A549 (cell line): ENCODE results near the gene NGF.

Experiments
- CHD2 ChIP-seq: fragments of 150-350 bp; IDR thresholded peaks from 2 replicates; pipeline ENCODE4 v1.6.1; 2014; ENCODE audit warnings: low read length; ENCODE audit not compliant: partially characterized antibody
- POLR2A ChIP-seq: IDR thresholded peaks from 2 replicates; pipeline ENCODE4 v1.6.1; 2012; ENCODE audit warnings: mild to moderate bottlenecking, low read length
- TF ChIP-seq, protein P1 (sequence below): fragments of 250-450 bp; sonication (Bioruptor Pico); IDR thresholded peaks from 2 replicates; pipeline ENCODE4 v1.5.0; 2021; ENCODE audit warnings: mild to moderate bottlenecking, moderate library complexity, borderline replicate concordance
- TF ChIP-seq, protein P2 (sequence below): fragments of 200-600 bp; sonication (generic); IDR thresholded peaks from 2 replicates; pipeline ENCODE4 v1.6.1; 2016; ENCODE audit warnings: antibody characterized with exemption, mild to moderate bottlenecking, moderate library complexity

DNA sequence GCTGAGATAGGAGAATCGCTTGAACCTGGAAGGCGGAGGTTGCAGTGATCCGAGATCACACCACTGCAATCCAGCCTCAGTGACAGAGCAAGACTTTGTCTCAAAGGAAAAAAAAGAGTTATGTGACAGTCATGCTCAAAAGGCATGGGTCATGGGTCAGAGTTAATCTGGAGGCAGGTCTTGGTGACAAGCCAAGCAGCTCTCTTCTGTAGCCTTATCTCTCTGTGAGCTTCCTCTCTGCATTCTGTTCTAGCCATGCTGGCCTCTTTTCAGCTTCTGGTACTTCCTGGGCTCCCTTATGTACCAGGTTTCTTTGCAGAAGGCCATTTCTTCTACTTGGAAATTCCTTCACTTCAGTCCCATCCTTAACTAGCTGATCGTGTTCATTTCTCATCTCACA is 63.6 kb downstream of the NGF start:
- no peak for TF ChIP-seq POLR2A
- no peak for TF ChIP-seq CHD2
- TF ChIP-seq, protein P1, sequence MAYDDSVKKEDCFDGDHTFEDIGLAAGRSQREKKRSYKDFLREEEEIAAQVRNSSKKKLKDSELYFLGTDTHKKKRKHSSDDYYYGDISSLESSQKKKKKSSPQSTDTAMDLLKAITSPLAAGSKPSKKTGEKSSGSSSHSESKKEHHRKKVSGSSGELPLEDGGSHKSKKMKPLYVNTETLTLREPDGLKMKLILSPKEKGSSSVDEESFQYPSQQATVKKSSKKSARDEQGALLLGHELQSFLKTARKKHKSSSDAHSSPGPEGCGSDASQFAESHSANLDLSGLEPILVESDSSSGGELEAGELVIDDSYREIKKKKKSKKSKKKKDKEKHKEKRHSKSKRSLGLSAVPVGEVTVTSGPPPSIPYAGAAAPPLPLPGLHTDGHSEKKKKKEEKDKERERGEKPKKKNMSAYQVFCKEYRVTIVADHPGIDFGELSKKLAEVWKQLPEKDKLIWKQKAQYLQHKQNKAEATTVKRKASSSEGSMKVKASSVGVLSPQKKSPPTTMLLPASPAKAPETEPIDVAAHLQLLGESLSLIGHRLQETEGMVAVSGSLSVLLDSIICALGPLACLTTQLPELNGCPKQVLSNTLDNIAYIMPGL, result no peak
- TF ChIP-seq, protein P2, sequence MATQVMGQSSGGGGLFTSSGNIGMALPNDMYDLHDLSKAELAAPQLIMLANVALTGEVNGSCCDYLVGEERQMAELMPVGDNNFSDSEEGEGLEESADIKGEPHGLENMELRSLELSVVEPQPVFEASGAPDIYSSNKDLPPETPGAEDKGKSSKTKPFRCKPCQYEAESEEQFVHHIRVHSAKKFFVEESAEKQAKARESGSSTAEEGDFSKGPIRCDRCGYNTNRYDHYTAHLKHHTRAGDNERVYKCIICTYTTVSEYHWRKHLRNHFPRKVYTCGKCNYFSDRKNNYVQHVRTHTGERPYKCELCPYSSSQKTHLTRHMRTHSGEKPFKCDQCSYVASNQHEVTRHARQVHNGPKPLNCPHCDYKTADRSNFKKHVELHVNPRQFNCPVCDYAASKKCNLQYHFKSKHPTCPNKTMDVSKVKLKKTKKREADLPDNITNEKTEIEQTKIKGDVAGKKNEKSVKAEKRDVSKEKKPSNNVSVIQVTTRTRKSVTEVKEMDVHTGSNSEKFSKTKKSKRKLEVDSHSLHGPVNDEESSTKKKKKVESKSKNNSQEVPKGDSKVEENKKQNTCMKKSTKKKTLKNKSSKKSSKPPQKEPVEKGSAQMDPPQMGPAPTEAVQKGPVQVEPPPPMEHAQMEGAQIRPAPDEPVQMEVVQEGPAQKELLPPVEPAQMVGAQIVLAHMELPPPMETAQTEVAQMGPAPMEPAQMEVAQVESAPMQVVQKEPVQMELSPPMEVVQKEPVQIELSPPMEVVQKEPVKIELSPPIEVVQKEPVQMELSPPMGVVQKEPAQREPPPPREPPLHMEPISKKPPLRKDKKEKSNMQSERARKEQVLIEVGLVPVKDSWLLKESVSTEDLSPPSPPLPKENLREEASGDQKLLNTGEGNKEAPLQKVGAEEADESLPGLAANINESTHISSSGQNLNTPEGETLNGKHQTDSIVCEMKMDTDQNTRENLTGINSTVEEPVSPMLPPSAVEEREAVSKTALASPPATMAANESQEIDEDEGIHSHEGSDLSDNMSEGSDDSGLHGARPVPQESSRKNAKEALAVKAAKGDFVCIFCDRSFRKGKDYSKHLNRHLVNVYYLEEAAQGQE, result no peak
